Stimulated activated memory B cell treated with anti-CD40 and anti-IgM and Interleukin-4, amounts not matched to agents 10 μg/mL and 1 μg/mL and 100 μg/mL, for 72 hours (primary cell): Measurements from ENCODE around the gene ZNF660.
"Not testable (repeated sequence)": the region's sequence is repeated elsewhere in the genome, so short reads cannot be mapped to it uniquely, and the experiment has no call there.

ENCODE experiments used
- ATAC-seq: fragments of 150-1000 bp; cut with Tn5 transposase; 2 replicates; pipeline ENCODE4 v1.10.0; 2021
- H3K27ac Mint-ChIP-seq: one replicate; pipeline ENCODE4 v1.8.0; 2022; ENCODE audit warnings: mild to moderate bottlenecking, mixed read lengths
- H3K27me3 Mint-ChIP-seq: one replicate; pipeline ENCODE4 v1.8.0; 2022; ENCODE audit warnings: mixed read lengths
- H3K36me3 Mint-ChIP-seq: one replicate; pipeline ENCODE4 v1.8.0; 2022; ENCODE audit warnings: mixed read lengths
- H3K4me1 Mint-ChIP-seq: one replicate; pipeline ENCODE4 v1.8.0; 2022; ENCODE audit warnings: mixed read lengths
- H3K4me3 Mint-ChIP-seq: one replicate; pipeline ENCODE4 v1.8.0; 2022; ENCODE audit warnings: mild to moderate bottlenecking, moderate library complexity, mixed read lengths
- H3K9me3 Mint-ChIP-seq: one replicate; pipeline ENCODE4 v1.8.0; 2022; ENCODE audit warnings: mixed read lengths

The ZNF660 gene

DNA sequence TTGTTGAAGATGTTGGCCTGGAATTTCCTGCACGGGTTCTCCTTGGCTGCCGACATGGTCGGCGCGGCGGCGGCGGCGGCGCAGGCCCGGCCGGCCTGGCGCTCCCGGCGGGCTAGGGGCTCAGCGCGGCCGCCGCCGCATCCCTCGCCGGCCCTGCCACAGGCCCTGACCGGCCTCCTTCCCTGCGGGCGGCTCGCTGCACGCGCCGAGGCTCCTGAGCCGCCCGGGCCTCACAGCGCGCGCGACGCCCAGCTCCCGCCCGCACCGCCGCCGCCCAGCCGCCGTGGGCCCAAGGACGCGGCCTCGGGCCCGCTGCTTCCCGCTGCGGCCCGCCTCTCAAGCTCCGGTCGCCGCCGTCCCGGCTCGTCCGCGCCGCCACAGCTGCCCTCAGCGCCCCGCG, 3.8 kb upstream of the ZNF660 start:
- Mint-ChIP-seq H3K4me1 (peaks cover 15% of the 10 kb centered on the region), H3K27me3 (peaks cover 29% of the 10 kb centered on the region), H3K36me3 (peaks cover 44% of the 10 kb centered on the region)
- not testable (repeated sequence) for H3K27ac Mint-ChIP-seq, ATAC-seq, H3K4me3 Mint-ChIP-seq, H3K9me3 Mint-ChIP-seq

DNA sequence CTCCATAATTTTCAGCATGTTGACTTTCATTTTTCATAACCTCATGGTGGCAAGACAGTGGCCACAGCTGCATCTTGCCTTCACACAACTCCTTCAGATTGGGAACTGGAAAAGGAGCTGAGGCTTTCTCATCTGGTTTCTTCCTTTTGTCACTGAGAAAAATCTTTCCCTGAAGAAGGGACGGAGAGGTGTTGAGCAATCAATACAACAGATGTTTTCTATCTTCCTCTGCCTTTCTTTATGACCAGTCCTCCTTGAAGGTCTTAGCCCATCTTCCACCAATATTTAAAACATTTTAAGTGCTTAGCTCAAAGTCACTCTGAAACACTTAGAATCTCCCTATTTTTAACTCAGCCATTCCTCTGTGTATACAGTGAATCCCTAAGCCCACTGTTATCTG, 11.9 kb downstream of the ZNF660 start:
- Mint-ChIP-seq H3K4me1 (no peaks in the 10 kb centered on the region), H3K36me3 (peaks cover 46% of the 10 kb centered on the region), H3K27me3 (no peaks in the 10 kb centered on the region), H3K9me3 (peaks cover 26% of the 10 kb centered on the region), H3K27ac (no peak overlapping the region), H3K4me3 (no peak overlapping the region)
- no peak for ATAC-seq

DNA sequence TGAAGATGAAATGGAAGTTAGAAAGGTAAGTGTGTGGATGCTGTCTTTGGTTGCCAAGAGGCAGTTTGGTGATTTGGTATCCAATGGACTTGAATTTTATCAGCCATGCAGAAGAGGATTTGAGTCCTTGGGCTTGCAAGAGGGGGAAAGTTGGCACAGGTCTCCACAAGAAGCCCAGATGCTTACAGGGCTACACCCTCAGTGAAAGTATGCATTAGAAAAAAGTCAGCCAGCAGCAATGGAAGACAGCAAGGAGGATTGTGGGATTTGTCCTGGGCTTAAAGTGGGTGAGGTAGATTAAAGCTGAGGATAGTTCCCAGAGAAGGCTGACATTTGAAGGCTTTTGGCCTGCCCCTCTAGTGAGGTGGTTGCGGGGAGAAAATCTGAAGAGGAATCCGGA, 17.0 kb downstream of the ZNF660 start:
- H3K27me3 Mint-ChIP-seq = no peaks in the 10 kb centered on the region

DNA sequence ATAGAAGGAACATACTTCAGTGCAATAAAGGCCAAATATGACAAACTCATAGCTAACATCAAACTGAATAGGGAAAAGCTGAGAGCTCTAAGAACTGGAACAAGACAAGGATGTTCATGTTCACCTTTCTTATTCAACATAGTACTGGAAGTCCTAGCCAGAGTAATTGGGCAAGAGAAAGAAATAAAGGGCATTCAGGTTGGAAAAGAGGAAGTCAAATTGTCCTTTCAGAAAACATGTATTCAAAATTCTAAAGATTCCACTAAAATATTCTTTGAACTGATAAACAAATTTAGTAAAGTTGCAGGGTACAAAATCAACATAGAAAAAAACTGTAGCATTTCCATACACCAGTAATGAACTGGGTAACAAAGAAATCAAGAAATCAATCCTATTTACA, 27.9 kb downstream of the ZNF660 start:
- peaks cover 34% of the 10 kb centered on the region for H3K36me3 Mint-ChIP-seq
- no peak overlapping the region for H3K4me3 Mint-ChIP-seq
- H3K4me1 Mint-ChIP-seq = peaks cover 6% of the 10 kb centered on the region
- H3K9me3 Mint-ChIP-seq = peaks cover 16% of the 10 kb centered on the region
- ATAC-seq = no peak
- no peaks in the 10 kb centered on the region for H3K27me3 Mint-ChIP-seq
- no peak overlapping the region for H3K27ac Mint-ChIP-seq

More for the DNA sequence above, 17.0 kb downstream of the ZNF660 start:
- no peak overlapping the region for H3K27ac Mint-ChIP-seq
- H3K4me1 Mint-ChIP-seq = no peaks in the 10 kb centered on the region
- no peak overlapping the region for H3K4me3 Mint-ChIP-seq
- no peak for ATAC-seq
- H3K36me3 Mint-ChIP-seq = peaks cover 36% of the 10 kb centered on the region
- H3K9me3 Mint-ChIP-seq = peaks cover 4% of the 10 kb centered on the region

DNA sequence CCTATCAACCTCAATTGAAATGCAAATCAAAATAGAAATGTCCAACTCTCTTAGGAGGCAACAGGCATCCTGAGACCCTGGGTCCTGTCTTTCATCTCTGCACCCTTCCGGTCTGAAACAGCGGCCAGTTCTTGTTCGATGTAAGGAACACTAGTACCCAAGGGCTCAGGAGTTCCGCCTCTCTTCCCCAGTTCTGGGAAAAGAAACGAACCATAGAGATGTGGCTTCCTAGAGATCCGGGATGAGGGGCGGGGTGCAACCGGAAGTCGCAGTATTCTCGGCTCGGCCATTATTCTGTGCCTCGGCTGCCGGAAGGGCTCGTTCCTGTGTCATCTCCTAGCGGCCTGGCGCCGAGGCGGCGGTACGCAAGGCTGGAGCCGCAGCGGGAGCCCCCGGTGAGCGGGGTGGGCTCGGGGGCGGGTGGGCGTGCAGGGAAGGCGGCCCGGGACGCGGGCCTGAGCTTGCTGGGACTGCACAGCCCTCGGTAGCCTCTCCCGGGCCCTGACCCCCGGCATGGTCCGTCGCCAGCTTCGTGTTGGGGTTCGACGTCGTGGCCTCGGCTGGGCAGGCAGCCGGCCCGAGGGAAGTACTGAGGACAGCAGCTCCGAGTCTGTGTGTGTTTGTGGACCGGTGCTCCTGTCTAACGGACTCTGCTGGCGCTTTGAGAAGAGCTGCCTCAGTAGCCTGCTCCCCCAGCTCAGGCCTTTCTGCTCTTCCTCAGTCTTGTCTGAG, 40.2 kb downstream of the ZNF660 start, which contains the start of gene ZNF197:
ZNF197 (plus strand) TSS at position 288 of the 732 bp plus-strand sequence. CDS start 4,119 bp downstream, outside the sequence.
- H3K36me3 Mint-ChIP-seq = peaks cover 11% of the 10 kb centered on the region
- H3K4me3 Mint-ChIP-seq = peak within 1 kb of the TSS; percentile 86
- H3K27me3 Mint-ChIP-seq = no peaks in the 10 kb centered on the region
- peaks cover 10% of the 10 kb centered on the region for H3K4me1 Mint-ChIP-seq
- H3K9me3 Mint-ChIP-seq = no peaks in the 10 kb centered on the region
- peak within 1 kb of the TSS; percentile 77 for H3K27ac Mint-ChIP-seq
- ATAC-seq = peak; percentile 95

DNA sequence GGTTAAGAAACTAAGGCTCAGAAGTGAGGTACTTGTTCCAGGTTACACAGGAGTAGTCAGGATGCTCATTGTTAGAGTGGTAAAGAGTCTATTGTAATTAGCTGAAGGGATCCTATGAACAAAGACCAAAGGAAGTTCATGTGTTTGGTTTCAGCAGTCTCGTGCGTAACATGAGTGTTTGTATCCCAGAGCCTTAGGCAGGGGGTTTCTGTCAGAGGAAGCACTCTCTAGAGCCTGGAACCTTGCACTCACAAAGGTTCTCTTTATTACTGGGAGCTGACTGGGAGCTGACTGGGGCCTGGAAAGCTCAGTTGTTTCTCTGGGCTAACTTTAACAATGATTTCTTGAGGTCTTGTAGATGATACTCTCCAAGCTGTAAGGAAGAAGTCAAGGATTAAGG, 44.0 kb downstream of the ZNF660 start:
- no peak overlapping the region for H3K4me3 Mint-ChIP-seq
- no peaks in the 10 kb centered on the region for H3K9me3 Mint-ChIP-seq
- no peak overlapping the region for H3K27ac Mint-ChIP-seq
- no peak for ATAC-seq
- no peaks in the 10 kb centered on the region for H3K27me3 Mint-ChIP-seq
- peaks cover 40% of the 10 kb centered on the region for H3K36me3 Mint-ChIP-seq
- H3K4me1 Mint-ChIP-seq = peaks cover 10% of the 10 kb centered on the region

DNA sequence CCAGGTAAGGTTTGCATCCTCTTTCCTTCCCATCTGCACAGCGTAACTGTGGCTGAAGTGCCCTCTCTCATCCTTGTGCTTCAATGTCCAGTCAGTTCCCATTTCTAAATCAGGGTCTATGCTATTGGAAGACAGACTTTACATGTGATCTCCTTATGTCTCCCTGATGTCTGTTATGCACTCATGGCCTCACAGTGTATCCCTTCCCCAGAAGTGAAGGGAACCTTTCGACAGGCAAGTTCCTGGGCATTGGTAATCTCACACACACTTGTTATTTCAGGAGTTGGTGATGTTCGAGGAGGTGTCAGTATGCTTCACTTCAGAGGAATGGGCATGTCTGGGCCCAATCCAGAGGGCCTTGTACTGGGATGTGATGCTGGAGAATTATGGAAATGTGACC, 47.4 kb downstream of the ZNF660 start:
- Mint-ChIP-seq H3K4me3 (no peak overlapping the region), H3K9me3 (peaks cover 2% of the 10 kb centered on the region), H3K27me3 (no peaks in the 10 kb centered on the region), H3K36me3 (peaks cover 75% of the 10 kb centered on the region), H3K4me1 (peaks cover 4% of the 10 kb centered on the region), H3K27ac (no peak overlapping the region)
- ATAC-seq = no peak

DNA sequence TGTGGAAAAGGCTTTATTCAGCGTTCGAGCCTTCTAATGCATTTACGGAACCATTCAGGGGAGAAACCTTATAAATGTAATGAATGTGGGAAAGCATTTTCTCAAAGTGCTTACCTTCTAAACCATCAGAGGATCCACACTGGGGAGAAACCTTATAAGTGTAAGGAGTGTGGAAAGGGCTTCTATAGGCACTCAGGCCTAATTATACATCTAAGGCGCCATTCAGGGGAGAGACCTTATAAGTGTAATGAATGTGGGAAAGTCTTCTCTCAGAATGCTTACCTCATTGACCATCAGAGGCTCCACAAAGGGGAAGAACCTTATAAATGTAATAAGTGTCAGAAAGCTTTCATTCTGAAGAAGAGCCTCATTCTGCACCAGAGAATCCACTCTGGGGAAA, 57.6 kb downstream of the ZNF660 start:
- H3K9me3 Mint-ChIP-seq = peaks cover 19% of the 10 kb centered on the region
- H3K4me3 Mint-ChIP-seq = no peak overlapping the region

DNA sequence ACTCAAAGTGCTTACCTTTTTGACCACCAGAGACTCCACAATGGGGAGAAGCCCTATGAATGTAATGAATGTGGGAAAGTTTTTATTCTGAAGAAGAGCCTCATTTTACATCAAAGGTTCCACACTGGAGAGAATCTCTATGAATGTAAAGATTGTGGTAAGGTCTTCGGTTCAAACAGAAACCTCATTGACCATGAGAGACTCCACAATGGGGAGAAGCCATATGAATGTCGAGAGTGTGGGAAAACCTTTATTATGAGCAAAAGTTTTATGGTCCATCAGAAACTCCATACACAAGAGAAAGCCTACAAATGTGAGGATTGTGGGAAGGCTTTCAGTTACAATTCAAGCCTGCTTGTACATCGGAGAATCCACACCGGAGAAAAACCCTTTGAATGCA, 58.3 kb downstream of the ZNF660 start:
- Mint-ChIP-seq H3K4me3 (no peak overlapping the region), H3K27me3 (no peaks in the 10 kb centered on the region), H3K27ac (no peak overlapping the region), H3K9me3 (peaks cover 19% of the 10 kb centered on the region), H3K36me3 (peaks cover 55% of the 10 kb centered on the region), H3K4me1 (peaks cover 7% of the 10 kb centered on the region)
- no peak for ATAC-seq

More for the DNA sequence above, 57.6 kb downstream of the ZNF660 start:
- Mint-ChIP-seq H3K4me1 (no peaks in the 10 kb centered on the region), H3K36me3 (peaks cover 62% of the 10 kb centered on the region), H3K27me3 (no peaks in the 10 kb centered on the region), H3K27ac (no peak overlapping the region)
- ATAC-seq = no peak

DNA sequence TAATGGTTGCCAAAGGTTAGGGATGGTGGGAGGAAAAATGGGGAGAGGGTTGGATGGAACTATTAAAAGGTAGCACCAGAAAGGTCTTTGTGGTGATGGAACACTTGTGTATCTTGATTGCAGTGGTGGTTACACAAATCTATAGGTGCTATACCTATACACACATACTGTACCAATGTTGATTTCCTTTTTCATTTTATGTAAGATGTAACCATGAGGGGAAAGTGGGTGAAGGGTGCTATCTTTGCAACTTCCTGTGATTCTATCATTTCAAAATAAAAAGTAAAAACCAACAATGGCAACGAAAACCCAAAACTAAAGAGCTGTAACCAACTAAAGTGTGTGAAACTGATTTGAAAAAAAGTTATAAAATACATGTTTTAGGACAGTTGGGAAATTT, 63.0 kb downstream of the ZNF660 start:
- peaks cover 2% of the 10 kb centered on the region for H3K9me3 Mint-ChIP-seq
- peak overlapping the region; percentile 92 for H3K4me3 Mint-ChIP-seq
- ATAC-seq = no peak
- peaks cover 24% of the 10 kb centered on the region for H3K4me1 Mint-ChIP-seq
- H3K36me3 Mint-ChIP-seq = peaks cover 32% of the 10 kb centered on the region
- H3K27me3 Mint-ChIP-seq = no peaks in the 10 kb centered on the region
- peak overlapping the region; percentile 81 for H3K27ac Mint-ChIP-seq

DNA sequence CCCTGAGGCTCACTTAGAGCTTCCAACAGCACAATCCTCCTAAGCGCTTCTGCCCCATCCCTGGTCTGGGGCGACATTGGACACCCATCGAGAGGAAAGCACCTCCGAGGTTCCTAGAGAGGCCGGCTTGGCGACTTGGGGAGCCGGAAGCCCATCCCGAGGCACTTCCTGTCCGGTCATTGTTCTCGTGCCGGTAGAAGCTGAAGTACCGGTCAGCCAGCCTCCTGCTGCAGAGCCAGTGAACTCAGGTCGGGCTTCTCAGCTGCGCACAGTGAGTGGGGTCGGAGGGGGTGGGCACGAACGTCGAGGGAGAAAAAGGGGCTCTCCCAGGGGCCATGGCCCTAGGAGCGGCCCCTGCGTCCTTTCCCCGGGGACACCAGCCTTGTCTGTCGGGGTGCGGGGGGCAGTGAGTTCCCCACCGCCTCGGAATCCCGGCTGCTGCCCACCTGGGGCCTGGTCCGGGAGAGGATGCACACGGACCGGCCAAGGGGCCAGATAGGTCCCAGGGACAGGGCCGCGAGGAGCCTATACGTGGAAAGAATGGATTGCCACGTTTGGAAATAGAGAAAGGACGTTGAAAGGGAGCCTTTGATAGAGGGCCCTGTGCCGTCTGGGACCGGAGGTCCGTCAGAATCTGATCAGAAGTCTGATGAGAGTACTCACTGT, 63.9 kb downstream of the ZNF660 start, which contains the start of gene ZNF35:
ZNF35 (plus strand) TSS at position 169 of the 666 bp plus-strand sequence. CDS start 2,336 bp downstream, outside the sequence.
- Mint-ChIP-seq H3K4me1 (peaks cover 24% of the 10 kb centered on the region), H3K27ac (peak within 1 kb of the TSS; percentile 81)

More for the DNA sequence above, 63.9 kb downstream of the ZNF660 start, which contains the start of gene ZNF35:
- Mint-ChIP-seq H3K9me3 (peaks cover 2% of the 10 kb centered on the region), H3K27me3 (no peaks in the 10 kb centered on the region), H3K36me3 (peaks cover 32% of the 10 kb centered on the region), H3K4me3 (peak within 1 kb of the TSS; percentile 92)
- ATAC-seq = peak; percentile 94
